Activated CD4-positive, alpha-beta T cell treated with anti-CD3 and anti-CD28 coated beads, Interleukin-2, Interleukin-6, amounts not matched to agents 100 ng/mL and 50 ng/mL, durations not matched to agents 16 hours and 8 hours (primary cell): ENCODE measurements around the gene C3orf62.
"Not testable (repeated sequence)": the region's sequence is repeated elsewhere in the genome, so short reads cannot be mapped to it uniquely, and the experiment has no call there.

Source experiments
- DNase-seq: peaks from one replicate; pipeline ENCODE4 v3.0.0-alpha.2; 2020

The C3orf62 gene

DNA sequence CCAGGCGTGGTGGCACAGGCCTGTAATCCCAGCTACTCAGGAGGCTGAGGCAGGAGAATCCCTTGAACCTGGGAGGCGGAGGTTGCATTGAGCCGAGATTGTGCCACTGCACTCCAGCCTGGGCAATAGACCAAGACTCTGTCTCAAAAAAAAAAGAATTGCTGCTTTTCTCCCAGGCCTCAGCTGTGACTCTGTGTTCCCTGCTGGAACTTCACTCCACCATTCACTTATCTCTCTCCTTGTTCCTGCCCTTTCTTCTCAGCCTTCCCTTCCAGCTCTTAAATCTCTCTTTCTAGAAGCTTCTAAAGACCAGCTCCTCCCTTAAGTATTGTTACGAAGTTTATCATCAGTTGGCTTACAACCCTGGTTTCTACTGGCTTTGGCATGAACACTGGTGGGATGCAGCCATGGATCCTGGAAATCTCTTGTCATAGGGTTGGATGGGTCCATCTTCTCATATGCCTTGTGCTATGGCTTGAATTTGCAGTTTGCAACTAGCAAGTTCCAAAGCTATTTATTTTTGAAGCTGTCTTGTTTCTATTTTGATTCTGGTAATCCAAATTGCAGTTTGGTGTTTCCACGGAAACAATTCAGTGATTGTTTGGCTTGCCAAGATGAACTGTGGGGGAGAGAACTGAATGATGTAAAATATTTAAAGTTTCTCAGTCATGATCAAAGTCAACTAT is 10.5 kb downstream of the C3orf62 start:
- DNase-seq: no peak

GRCh38 chr3:49265661-49266386 is 11.2 kb downstream of the C3orf62 start:
- DNase-seq: no peak

GRCh38 chr3:49263159-49263889 is 13.7 kb downstream of the C3orf62 start:
- no peak for DNase-seq

DNA sequence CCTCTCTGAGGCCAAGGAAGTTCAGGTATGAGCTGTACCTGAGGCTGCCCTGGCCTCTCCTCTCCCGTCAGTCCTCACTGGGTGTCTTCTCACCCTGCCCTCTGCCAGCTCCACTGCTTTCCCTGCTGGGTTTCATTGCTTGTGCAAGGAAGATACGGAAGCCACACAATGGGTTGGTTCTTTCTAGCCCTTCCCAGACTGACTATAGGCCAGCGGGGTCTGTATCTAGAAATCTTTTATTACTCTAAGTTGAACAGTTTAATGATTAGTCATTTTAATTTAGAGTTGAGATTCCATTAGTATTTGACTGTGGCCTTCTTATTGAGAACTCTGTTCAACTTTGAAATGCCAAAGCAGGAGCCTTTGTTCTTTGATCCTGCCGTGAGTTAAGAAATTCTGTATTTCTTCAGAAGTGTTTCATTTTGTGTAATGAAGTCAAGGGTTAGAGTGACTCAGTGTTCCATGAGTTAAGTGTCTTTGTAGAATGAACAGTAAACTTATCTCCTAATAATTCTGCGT is 16.2 kb downstream of the C3orf62 start:
- DNase-seq: peak; percentile 34

DNA sequence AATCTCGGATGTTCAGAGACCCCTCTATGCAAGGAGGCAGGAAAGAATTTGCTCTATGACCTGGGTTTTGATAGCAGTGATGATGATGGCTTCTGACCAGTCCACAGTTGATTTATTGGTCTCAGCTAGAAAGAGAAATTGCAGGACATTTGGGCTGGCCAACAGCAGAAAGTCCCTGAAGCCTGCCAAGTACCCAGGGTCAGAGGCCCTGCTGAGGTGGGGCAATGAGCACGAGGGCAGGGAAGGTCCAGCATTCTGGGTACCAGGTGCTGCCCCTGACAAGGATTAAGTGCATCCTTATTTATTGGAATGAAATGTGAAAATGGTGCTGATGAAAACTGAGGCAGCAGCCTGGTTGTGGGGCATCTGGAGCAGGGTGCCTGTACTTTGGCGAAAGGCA is 19.8 kb downstream of the C3orf62 start:
- DNase-seq: no peak

GRCh38 chr3:49255718-49256511 is 21.1 kb downstream of the C3orf62 start:
- DNase-seq: no peak

DNA sequence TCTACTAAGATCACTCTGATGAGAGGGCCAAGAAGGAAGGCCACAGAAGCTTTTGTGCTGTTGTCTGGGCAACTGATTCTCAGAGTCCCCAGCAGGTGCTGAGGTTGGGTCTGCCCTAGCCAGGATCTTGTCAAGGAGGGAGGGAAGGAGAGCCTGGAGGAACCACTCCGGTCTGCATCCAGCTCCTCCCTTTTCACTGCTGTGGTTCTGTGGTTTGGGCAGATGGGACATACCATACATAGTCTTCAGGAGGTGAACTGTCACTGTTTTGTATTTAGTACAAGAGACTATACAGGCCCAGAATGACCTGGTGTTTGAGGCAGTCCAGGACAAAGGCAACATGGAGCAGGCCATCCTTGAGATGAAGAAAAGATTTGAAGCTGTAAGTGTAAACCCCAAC is 21.9 kb downstream of the C3orf62 start:
- DNase-seq: no peak

DNA sequence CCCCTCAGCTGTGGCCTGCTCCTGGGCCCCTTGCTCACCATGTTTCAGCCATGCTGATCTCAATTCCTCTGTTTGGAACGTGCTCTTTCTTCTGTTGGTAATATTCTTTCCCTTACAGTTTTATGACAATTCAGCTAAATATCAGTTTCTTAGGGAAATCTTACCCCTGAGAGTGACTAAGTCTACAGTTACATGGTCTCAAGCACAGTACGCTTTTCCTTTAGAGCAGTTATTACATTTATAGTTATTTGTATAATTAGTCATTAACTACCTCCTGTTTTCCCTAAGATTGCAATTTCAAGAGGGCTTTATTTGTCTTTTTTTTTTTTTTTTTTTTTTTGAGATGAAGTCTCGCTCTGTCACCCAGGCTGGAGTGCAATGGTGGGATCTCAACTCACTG is 23.5 kb downstream of the C3orf62 start:
- DNase-seq: no peak

DNA sequence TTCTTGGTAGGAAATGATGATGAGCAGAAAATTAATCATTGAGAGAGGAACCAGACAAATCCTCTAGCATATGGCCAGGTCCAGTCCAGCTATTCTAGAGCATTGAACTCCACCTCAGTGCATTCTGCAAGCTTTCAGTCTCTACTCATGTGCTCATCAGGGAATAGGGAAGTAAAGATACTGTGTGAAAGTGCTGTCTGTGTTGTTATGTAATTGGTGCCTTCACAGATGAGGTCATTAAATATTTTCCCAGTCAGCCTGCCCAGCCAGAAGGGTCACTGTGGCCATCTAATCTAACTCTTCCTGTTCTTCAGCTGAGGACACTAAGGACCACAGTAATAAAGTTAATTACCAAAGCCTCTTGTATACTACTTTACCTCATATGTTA is 28.2 kb downstream of the C3orf62 start:
- DNase-seq: no peak

DNA sequence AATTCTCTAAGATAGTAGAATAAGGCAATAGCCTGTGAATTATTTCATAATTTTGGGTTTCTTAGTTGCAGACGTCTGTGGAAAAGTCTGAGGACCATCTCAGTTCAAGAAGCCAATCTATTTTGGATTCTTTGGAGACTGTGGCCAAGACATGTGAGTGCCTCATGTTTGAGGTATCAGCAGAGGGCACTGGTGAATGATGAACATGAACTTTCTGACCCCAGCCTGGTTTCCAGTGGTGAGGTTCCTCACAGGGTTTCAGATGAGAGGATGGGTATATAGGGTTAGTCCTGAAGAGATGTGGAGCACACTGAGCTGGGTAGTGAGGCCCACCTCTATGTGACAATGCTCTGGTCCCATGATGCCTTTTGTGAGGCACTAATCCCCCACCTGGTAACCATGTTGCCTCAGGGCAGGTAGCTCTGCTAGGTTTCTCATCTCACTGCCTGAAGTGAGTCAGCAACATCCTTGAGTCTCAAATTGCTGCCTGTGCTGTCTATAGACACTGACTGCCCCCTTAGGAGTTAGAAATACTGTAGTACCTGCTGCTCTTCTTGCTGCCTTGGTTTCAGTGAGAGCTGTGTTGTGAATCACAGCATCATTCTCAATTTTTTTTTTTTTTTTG is 32.3 kb downstream of the C3orf62 start:
- DNase-seq: peak; percentile 21

GRCh38 chr3:49240091-49240490 is 36.9 kb downstream of the C3orf62 start:
- not testable (repeated sequence) for DNase-seq

DNA sequence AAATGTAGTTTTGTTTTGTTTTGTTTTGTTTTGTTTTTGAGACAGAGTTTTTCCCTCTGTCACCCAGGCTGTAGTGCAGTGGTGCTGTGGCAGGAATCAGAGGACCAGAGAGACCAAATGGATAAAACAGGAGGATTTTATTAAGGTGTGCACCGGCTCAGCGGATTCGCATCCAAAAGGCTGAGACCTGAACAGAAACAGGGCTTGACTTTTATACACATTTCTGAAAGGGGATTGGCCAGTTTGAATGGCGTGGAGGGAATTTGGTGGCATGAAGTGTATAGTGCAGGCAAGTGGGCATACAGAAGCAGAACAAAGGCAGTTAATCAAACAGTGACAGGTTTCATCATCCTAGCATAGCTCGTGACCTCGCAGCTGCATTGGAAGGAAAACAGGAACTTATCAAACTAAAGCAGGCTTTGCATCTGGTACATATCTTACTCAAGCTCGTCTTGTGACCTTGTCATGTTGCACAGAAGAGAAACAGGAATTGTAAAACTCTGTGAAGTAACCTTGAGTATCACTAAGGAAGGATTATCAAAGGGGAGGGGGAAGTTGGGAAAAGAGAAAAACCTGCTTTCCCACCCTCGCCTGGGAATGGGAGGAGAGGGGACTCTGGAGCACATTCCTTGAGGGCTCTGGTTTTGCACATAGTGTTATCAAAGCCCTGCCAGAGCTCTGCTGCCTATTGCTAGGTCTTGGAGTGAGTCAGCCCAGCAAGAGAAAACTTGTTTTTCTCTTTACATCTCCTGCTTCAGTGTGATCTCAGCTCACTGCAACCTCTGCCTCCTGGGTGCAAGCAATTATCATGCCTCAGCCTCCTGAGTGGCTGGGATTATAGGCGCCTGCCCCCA is 38.5 kb downstream of the C3orf62 start:
- peak; percentile 59 for DNase-seq

- no peak for DNase-seq
Observed at GRCh38 chr3:49237344-49237743, 39.7 kb downstream of the C3orf62 start.

- no peak for DNase-seq
Observed at GRCh38 chr3:49236226-49236625, 40.8 kb downstream of the C3orf62 start.

DNA sequence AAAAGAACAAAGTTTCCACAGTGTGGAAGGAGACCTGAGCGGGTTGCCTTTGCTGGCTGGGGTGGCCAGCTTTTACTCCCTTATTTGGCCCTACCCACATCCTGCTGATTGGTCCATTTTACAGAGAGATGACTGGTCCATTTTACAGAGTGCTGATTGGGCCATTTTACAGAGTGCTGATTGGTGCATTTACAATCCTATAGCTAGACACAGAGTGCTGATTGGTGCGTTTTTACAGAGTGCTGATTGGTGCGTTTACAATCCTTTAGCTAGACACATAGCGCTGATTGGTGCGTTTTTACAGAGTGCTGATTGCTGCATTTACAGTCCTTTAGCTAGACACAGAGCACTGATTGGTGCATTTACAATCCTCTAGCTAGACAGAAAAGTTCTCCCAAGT is 48.2 kb downstream of the C3orf62 start:
- DNase-seq: not testable (repeated sequence)

- no peak for DNase-seq
Observed at GRCh38 chr3:49222002-49222401, 55.0 kb downstream of the C3orf62 start.

DNA sequence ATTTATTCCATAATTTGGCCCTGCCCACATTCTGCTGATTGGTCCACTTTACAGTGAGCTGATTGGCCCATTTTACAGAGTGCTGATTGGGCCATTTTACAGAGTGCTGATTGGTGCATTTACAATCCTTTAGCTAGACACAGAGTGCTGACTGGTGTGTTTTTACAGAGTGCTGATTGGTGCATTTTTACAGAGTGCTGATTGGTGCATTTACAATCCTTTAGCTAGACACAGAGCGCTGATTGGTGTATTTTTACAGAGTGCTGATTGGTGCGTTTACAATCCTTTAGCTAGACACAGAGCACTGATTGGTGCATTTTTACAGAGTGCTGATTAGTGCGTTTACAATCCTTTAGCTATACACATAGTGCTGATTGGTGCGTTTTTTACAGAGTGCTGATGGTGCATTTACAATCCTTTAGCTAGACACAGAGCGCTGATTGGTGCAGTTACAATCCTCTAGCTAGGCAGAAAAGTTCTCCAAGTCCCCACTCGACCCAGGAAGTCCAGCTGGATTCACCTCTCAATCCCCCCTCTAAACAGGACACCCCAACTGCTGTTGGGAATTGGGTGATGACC is 56.0 kb downstream of the C3orf62 start:
- not testable (repeated sequence) for DNase-seq

DNA sequence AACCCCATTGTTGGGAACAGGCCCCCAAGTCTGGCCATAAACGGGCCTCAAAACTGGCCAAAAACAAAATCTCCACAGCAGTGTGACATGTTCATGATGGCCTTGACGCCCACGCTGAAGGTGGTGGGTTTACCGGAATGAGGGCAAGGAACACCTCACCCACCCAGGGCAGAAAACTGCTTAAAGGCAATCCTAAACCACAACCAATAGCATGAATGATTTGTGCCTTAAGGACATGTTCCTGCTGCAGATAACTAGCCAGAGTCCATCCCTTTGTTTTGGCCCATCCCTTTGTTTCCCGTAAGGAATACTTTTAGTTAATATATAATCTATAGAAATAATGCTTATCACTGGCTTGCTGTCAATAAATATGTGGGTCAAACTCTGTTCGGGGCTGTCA is 57.9 kb downstream of the C3orf62 start:
- no peak for DNase-seq
